Thoracic aorta (tissue), 2 donors: ENCODE data around the gene P4HB. TPM values are rescaled to one million over a fixed set of nuclear protein-coding genes. Genes with fewer than 3 reads are reported as not detected.

ENCODE experiments used
- ATAC-seq: fragments of 150-250 bp; one replicate; pipeline ENCODE4 v1.8.0; 2017; ENCODE audit warnings: low read depth; ENCODE audit not compliant: insufficient number of reproducible peaks, low FRiP score
- DNase-seq: peaks from one replicate; pipeline ENCODE4 v3.0.0-alpha.2; 2020; ENCODE audit warnings: low spot score
- H3K27ac ChIP-seq, 2 donors: fragments of 200-600 bp; sonication (generic); 1 replicate in 1 of 2; 2 replicates in 1 of 2; pipeline ENCODE4 v1.5.1; 2016; ENCODE audit warnings: mild to moderate bottlenecking in 2 of 2, moderate library complexity in 2 of 2
- H3K27me3 ChIP-seq: fragments of 200-600 bp; sonication (generic); replicated peaks from 2 replicates; pipeline ENCODE4 v1.6.0; 2016; ENCODE audit warnings: mild to moderate bottlenecking; ENCODE audit not compliant: insufficient read depth
- H3K36me3 ChIP-seq: fragments of 200-600 bp; sonication (generic); one replicate; pipeline ENCODE4 v1.5.1; 2016
- H3K4me1 ChIP-seq, 2 donors: fragments of 200-600 bp; sonication (generic); 1 replicate in 1 of 2; 2 replicates in 1 of 2; pipeline versions ENCODE4 v1.5.1 to v1.6.0; 2016; ENCODE audit warnings: low read depth in 2 of 2, mild to moderate bottlenecking in 1 of 2; ENCODE audit not compliant: control insufficient read depth in 1 of 2
- H3K4me3 ChIP-seq: fragments of 200-600 bp; sonication (generic); 2 replicates; pipeline ENCODE4 v1.5.1; 2016; ENCODE audit warnings: mild to moderate bottlenecking
- H3K9me3 ChIP-seq: fragments of 200-600 bp; sonication (generic); 2 replicates; pipeline ENCODE4 v1.5.1; 2016
- total RNA-seq, 2 donors: library from RNA; depleted of rRNA; stranded (reverse); fragments of >200 nt; gene quantifications; one replicate each; pipeline versions ENCODE4 v1.1.0 to v1.2.3, GENCODE V29; 2016
- TF ChIP-seq, protein P1 (sequence below): fragments of 200-600 bp; sonication (generic); IDR thresholded peaks from one replicate; pipeline ENCODE4 v1.5.1; 2019; ENCODE audit warnings: antibody characterized with exemption

The P4HB gene
- total RNA-seq, 2 donors from 2014 or later = 515 to 655 TPM

GRCh38 chr17:81815646-81815986 is 44.7 kb downstream of the P4HB start:
- Histone ChIP-seq H3K4me3 (no peak overlapping the region), H3K4me1 (no peaks in the 10 kb centered on the region), H3K36me3 (no peaks in the 10 kb centered on the region), H3K27ac (no peak overlapping the region), H3K27me3 (no peaks in the 10 kb centered on the region), H3K9me3 (no peaks in the 10 kb centered on the region)
- ATAC-seq = no peak
- TF ChIP-seq, protein P1, sequence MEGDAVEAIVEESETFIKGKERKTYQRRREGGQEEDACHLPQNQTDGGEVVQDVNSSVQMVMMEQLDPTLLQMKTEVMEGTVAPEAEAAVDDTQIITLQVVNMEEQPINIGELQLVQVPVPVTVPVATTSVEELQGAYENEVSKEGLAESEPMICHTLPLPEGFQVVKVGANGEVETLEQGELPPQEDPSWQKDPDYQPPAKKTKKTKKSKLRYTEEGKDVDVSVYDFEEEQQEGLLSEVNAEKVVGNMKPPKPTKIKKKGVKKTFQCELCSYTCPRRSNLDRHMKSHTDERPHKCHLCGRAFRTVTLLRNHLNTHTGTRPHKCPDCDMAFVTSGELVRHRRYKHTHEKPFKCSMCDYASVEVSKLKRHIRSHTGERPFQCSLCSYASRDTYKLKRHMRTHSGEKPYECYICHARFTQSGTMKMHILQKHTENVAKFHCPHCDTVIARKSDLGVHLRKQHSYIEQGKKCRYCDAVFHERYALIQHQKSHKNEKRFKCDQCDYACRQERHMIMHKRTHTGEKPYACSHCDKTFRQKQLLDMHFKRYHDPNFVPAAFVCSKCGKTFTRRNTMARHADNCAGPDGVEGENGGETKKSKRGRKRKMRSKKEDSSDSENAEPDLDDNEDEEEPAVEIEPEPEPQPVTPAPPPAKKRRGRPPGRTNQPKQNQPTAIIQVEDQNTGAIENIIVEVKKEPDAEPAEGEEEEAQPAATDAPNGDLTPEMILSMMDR = no peak
- DNase-seq = no peak

- Histone ChIP-seq H3K27me3 (no peaks in the 10 kb centered on the region), H3K4me3 (no peak overlapping the region), H3K36me3 (no peaks in the 10 kb centered on the region), H3K27ac (no peak overlapping the region), H3K4me1 (no peaks in the 10 kb centered on the region), H3K9me3 (no peaks in the 10 kb centered on the region)
- DNase-seq (no peak), ATAC-seq (no peak)
- TF ChIP-seq, protein P1 = no peak
Observed at GRCh38 chr17:81814748-81815645, 45.3 kb downstream of the P4HB start.

DNA sequence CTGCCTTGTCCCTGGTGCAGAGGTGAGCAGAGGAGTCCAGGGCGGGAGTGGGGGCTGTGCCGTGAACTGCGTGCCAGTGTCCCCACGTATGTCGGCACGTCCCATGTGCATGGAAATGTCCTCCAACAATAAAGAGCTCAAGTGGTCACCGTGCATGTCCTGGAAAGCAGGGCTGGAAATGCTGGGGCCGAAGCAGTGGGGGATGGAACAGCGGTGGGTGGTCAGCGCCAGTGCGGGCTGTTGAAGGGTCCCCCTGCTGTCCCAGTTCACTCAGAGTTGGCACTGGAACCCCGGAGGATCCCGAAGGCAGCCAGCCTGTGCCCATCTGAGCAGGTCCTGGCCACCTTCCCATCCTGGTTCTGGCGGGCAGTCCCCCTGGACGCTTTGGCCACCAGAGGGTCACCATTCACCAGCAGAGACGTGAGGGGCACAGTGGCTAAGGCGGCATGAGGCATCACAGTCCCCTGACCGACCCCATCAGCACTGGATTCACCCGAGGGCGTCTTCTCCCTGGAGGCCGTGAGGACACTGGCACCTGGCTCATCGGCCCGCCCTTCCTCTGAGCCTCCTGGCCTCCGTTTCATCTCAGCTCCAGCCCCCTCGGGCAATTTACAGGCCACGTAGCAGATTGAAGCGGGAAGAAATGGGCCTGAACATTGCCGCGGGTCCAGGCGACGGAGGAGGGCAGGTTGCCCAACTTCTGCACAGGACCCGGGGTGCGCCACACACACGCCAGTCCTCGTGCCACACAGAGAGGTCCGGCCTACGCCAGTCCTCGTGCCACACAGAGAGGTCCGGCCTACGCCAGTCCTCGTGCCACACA is 46.3 kb downstream of the P4HB start:
- Histone ChIP-seq H3K27ac (no peak overlapping the region), H3K27me3 (no peaks in the 10 kb centered on the region), H3K36me3 (no peaks in the 10 kb centered on the region), H3K4me3 (no peak overlapping the region), H3K4me1 (no peaks in the 10 kb centered on the region), H3K9me3 (no peaks in the 10 kb centered on the region)
- DNase-seq (no peak), ATAC-seq (no peak)
- TF ChIP-seq, protein P1 = no peak

DNA sequence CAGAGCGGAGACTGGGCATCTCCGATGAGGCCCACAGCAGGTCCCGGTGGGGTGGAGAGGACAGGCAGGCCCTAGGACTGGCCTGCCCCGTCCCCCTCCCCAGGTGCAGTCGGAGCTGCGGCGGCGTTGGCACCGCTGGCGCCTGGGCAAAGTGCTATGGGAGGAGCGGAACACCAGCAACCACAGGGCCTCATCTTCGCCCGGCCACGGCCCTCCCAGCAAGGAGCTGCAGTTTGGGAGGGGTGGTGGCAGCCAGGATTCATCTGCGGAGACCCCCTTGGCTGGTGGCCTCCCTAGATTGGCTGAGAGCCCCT is 47.0 kb downstream of the P4HB start:
- ATAC-seq (no peak), DNase-seq (no peak)
- Histone ChIP-seq H3K9me3 (no peaks in the 10 kb centered on the region), H3K27ac (no peak overlapping the region), H3K27me3 (no peaks in the 10 kb centered on the region), H3K36me3 (no peaks in the 10 kb centered on the region), H3K4me1 (no peaks in the 10 kb centered on the region), H3K4me3 (no peak overlapping the region)
- TF ChIP-seq, protein P1 = no peak

DNA sequence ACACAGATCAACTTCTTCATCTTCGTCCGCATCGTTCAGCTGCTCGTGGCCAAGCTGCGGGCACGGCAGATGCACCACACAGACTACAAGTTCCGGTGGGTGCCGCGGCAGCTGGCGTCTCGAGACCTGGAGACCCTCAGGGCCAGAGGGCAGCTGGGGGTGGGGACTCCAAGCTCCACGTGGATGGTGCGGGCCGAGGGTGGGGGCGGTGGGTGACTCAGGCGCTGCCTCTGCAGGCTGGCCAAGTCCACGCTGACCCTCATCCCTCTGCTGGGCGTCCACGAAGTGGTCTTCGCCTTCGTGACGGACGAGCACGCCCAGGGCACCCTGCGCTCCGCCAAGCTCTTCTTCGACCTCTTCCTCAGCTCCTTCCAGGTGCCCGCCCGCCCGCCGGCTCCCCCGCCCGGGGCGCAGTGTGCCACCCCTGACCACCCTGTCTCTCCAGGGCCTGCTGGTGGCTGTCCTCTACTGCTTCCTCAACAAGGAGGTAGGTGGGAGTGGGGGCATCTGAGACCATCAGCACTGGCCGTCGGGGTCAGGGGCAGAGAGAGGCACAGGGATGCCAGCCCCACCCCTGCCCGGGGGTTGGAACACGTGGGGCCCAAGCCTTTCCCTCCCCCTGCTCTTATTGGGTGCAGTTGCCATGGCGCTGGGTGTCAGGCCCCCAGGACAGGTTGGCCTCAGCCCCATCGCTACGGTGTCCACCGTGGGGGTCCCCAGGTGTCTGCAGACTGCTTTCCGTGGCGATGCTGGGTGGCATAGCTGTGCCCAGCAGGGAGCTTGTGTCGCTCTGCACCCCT is 47.6 kb downstream of the P4HB start:
- DNase-seq (no peak), ATAC-seq (no peak)
- Histone ChIP-seq H3K4me3 (no peak overlapping the region), H3K36me3 (no peaks in the 10 kb centered on the region), H3K27me3 (no peaks in the 10 kb centered on the region), H3K4me1 (no peaks in the 10 kb centered on the region), H3K27ac (no peak overlapping the region), H3K9me3 (no peaks in the 10 kb centered on the region)
- TF ChIP-seq, protein P1 = no peak
